Astrocyte (in vitro differentiated cells and primary cell): ENCODE results near the gene ZMYND11.

Experiments used
- CTCF ChIP-seq: IDR thresholded peaks from 2 replicates; pipeline ENCODE4 v1.5.1; 2011; ENCODE audit warnings: low read depth, mild to moderate bottlenecking, inconsistent platforms, low read length, moderate library complexity; ENCODE audit not compliant: insufficient read depth
- EZH2 ChIP-seq: IDR thresholded peaks from 2 replicates; pipeline ENCODE4 v1.6.1; 2012; ENCODE audit warnings: mild to moderate bottlenecking, low read length, inconsistent platforms; ENCODE audit not compliant: insufficient read depth

GRCh38 chr10:178723-179122, 43.5 kb downstream of the ZMYND11 start:
- TF ChIP-seq CTCF: no peak
- TF ChIP-seq EZH2: no peak
